AG09319 (cell line): ENCODE measurements around the gene DDX47.
"Not testable (repeated sequence)": the region's sequence is repeated elsewhere in the genome, so short reads cannot be mapped to it uniquely, and the experiment has no call there.

Experiments used
- DNase-seq: peaks from one replicate; pipeline ENCODE4 v3.0.0-alpha.2; 2010; ENCODE audit warnings: low read depth; ENCODE audit errors: extremely low read depth
- CTCF ChIP-seq: IDR thresholded peaks from 2 replicates; pipeline ENCODE4 v1.5.1; 2011; ENCODE audit warnings: low read depth, mild to moderate bottlenecking, inconsistent platforms, low read length, moderate library complexity

Gene DDX47

GRCh38 chr12:12864243-12864642, 51.1 kb downstream of the DDX47 start:
- TF ChIP-seq CTCF, result no peak
- no peak for DNase-seq

- no peak for TF ChIP-seq CTCF
- DNase-seq, result no peak
These were observed 55.5 kb downstream of the DDX47 start for GRCh38 chr12:12868477-12869235.

GRCh38 chr12:12870465-12870864, 57.3 kb downstream of the DDX47 start:
- TF ChIP-seq CTCF, result no peak
- DNase-seq, result peak; percentile 82

GRCh38 chr12:12871587-12872138, 58.5 kb downstream of the DDX47 start:
- DNase-seq, result no peak
- TF ChIP-seq CTCF, result no peak

- no peak for DNase-seq
- no peak for TF ChIP-seq CTCF
These were observed 59.2 kb downstream of the DDX47 start for GRCh38 chr12:12872139-12872933.

- TF ChIP-seq CTCF, result no peak
- DNase-seq, result no peak
These were observed 59.8 kb downstream of the DDX47 start for GRCh38 chr12:12872934-12873275.

GRCh38 chr12:12874029-12874428, 60.9 kb downstream of the DDX47 start:
- no peak for TF ChIP-seq CTCF
- no peak for DNase-seq

- not testable (repeated sequence) for DNase-seq
These were observed 62.2 kb downstream of the DDX47 start for GRCh38 chr12:12875301-12875700.
